HG03060 (cell line): Measurements from ENCODE around the gene MEGF8.

Source experiments
- ATAC-seq: cut with Tn5 transposase; IDR thresholded peaks from one replicate; pipeline ENCODE4 v1.9.1; 2021; ENCODE audit warnings: low read depth, moderate number of reproducible peaks; ENCODE audit not compliant: unreplicated experiment

MEGF8 gene

GRCh38 chr19:42352301-42353259 lies 27.1 kb downstream of the MEGF8 start:
- no peak for ATAC-seq

DNA sequence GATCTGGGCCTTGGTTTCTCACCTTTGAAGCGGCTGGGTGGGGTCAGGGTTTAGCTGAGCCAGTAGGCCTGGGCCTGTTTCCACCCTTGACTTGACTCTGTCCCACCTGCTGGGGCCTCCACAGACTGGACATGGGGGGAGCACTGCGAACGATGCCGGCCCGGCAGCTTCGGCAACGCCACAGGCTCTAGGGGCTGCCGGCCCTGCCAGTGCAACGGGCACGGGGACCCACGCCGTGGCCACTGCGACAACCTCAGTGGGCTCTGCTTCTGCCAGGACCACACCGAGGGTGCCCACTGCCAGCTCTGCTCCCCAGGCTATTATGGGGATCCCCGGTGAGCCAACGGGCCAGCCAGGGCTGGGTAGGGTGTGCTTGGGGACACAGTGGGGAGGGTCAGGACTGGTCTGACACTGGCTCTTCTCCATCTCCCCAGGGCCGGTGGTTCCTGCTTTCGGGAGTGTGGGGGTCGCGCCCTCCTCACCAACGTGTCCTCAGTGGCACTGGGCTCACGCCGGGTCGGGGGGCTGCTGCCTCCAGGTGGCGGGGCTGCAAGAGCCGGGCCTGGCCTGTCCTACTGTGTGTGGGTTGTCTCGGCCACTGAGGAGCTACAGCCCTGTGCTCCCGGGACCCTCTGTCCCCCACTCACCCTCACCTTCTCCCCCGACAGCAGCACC lies 28.0 kb downstream of the MEGF8 start:
- ATAC-seq, result no peak

GRCh38 chr19:42355896-42356295 lies 30.5 kb downstream of the MEGF8 start:
- no peak for ATAC-seq

- no peak for ATAC-seq
Observed at GRCh38 chr19:42356686-42357085, 31.3 kb downstream of the MEGF8 start.

DNA sequence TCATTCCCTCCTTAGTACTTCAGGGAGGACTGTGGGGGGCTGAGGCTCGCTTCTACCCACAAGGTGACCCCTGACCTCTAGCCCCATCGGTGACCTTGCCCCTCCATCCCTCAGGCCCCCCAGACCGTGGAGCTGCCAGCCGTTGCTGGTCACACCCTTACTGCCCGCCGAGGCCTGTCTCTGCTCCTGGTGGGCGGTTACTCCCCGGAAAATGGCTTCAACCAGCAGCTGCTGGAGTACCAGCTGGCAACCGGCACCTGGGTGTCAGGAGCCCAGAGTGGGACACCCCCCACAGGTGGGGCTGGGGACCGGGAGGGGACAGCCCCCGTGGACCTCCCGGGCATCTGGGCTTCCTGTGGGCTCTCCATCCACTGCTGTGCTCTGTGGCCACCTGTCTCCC lies 31.9 kb downstream of the MEGF8 start:
- no peak for ATAC-seq

DNA sequence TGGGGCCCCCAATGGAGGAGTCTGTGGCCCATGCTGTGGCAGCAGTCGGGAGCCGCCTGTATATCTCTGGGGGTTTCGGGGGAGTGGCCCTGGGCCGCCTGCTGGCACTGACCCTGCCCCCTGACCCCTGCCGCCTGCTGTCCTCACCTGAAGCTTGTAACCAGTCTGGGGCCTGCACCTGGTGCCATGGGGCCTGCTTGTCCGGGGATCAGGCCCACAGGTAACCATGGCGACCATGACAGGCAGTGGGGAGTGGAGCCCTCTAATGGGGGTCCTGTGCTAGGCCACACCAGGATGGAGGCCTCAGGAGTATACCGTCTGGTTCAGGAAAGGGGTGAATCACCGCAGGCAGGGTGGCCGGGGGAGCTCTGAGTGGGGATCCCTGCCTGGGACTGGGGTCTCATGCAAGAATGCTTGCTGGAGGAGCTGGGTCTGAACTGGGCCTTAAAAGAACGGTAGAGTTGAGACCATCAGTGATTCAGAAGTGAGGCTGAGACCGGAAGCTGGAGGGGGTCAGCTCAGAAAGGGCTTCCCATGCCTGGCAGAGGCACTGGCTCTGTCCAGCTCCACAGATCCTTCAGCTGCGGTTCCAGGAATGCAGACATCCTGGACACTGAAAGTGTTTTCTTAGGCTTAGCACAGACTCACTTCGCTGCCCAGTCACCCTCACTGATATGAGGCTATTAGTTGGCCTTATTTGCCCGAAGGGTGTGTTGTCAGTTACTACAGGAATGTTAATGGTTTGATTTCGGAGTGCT lies 35.5 kb downstream of the MEGF8 start:
- no peak for ATAC-seq

GRCh38 chr19:42361545-42361910 lies 36.1 kb downstream of the MEGF8 start:
- no peak for ATAC-seq

DNA sequence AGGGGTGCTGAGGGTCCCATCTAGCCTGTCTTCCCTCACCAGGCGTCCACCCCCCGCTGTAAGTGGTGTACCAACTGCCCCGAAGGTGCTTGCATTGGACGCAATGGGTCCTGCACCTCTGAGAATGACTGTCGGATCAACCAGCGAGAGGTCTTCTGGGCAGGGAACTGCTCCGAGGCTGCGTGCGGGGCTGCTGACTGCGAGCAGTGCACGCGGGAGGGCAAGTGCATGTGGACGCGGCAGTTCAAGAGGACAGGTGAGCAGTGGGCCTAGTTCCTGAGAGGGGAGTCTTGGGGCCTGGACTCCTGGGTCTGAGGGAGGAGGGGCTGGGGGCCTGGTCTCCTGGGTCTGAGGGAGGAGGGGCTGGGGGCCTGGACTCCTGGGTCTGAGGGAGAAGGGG lies 36.9 kb downstream of the MEGF8 start:
- ATAC-seq, result no peak

DNA sequence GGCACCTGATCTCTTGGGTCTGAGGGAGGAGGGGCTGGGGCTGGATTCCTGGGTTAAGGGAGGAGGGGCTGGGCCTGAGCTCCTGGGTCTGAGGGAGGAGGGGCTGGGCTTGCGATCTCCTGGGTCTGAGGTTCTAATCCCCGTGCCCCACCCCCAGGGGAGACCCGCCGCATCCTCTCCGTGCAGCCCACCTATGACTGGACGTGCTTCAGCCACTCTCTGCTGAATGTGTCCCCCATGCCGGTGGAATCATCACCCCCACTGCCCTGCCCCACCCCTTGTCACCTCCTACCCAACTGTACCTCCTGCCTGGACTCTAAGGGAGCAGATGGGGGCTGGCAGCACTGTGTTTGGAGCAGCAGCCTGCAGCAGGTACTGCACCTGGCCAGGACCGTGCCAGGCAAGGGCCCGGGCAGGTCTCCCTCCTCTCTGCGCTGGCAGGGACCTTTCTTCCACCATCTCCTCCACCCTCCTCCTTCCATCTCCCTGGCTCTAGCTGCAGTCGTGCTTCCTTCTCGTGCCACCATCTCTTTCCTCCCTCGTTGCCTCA lies 37.5 kb downstream of the MEGF8 start:
- no peak for ATAC-seq

- ATAC-seq, result no peak
Observed at GRCh38 chr19:42363614-42364346, 38.3 kb downstream of the MEGF8 start.

- ATAC-seq, result no peak
Observed at GRCh38 chr19:42366673-42367072, 41.2 kb downstream of the MEGF8 start.

DNA sequence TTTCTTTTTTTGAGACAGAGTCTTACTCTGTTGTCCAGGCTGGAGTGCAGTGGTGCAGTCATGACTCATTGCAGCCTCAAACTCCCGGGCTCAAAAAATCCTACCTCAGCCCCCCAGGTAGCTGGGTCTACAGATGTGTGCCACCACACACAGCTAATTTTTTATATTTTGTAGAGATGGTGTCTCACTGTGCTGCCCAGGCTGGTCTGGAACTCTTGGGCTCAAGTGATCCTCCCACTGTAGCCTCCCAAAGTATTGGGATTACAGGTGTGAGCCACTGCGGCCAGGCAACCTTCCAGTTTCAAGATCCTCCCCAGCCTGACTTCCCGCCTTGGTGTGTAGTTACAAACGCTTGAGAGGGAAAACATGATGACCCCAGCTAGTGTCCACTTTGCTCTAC lies 42.5 kb downstream of the MEGF8 start:
- no peak for ATAC-seq

- no peak for ATAC-seq
Observed at GRCh38 chr19:42368360-42368759, 42.9 kb downstream of the MEGF8 start.

DNA sequence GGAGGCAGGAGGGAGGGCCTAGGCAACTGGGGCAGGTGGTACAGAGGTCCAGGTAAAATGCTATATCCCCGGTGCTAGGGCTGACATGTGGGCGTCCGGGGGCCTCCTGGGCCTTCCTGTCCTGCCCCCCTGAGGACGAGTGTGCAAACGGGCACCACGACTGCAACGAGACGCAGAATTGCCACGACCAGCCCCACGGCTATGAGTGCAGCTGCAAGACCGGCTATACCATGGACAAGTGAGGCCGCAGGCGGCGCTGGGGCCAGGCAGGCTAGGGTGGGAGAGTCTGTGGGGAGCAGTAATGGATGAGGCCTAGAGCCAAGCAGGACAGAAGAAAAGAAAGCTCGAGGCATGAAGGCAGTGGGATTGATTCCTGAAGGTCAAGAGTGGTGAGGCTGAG lies 43.3 kb downstream of the MEGF8 start:
- ATAC-seq, result no peak

GRCh38 chr19:42369433-42370067 lies 44.1 kb downstream of the MEGF8 start:
- no peak for ATAC-seq

GRCh38 chr19:42370068-42370520 lies 44.7 kb downstream of the MEGF8 start:
- ATAC-seq, result no peak

DNA sequence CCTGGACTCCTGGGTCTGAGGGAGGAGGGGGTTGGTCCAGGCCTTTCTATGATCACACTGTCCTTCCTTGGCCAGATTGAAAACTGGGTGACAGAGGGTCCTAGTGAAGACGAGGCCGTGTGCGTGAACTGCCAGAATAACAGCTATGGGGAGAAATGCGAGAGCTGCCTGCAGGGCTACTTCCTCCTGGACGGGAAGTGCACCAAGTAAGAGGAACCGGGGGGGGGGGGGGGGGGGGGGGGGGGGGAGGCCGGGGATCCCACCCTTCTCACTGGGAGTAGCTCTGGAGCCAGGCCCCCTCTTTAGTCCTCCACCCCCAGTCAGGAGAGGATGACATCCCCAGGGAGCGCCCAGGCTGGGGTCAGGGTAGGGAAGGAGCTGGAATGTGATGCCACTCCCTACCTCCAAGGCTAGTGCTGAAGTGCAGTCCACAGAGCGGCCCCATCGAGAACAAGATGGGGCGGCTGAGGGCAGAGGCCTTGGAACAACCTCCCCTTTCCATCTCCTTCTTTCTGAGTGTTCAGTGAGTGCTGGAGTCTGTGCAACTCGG lies 45.3 kb downstream of the MEGF8 start:
- no peak for ATAC-seq

DNA sequence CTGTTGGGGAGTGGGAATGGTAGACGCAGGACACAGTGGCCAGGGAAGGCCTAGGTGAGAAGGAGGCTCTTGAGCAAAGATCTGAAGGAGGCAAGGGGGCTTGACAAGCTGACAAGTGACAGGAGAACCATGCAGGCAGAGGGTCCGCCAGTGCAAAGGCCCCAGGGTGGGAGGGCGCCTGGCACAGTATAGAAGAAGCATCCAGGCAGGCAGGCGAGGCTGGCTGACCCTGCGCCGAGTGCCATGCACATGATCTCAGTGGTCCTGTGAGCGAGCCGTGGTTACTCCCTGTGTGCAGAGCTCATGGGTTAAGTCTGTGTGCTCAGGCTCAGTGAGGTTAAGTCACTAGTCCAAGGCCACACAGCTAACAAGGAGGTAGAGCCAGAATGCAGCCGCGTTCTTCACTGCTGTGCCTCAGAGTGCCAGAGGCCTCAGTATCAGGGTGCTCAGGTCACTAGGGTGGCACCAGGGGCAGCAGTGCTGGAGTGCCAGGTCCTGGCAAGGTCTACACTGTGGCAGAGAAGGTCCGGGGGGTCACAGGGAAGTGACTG lies 49.5 kb downstream of the MEGF8 start:
- no peak for ATAC-seq
